HEK293 (cell line): ENCODE measurements around the gene GNA12.

Experiments used
- ZBTB21 ChIP-seq: fragments of 450-650 bp; formaldehyde crosslinking; IDR thresholded peaks from 2 replicates; pipeline ENCODE4 v1.5.1; 2017; ENCODE audit warnings: missing biosample characterization, missing genetic modification characterization
- ZNF211 ChIP-seq: fragments of 450-650 bp; formaldehyde crosslinking; IDR thresholded peaks from 2 replicates; pipeline ENCODE4 v1.5.1; 2016; ENCODE audit warnings: low read depth, missing biosample characterization, missing genetic modification characterization
- ZNF274 ChIP-seq, 2 experiments: fragments of 200-500 bp in 1 of 2; fragments of 450-650 bp in 1 of 2; sonication (Bioruptor generic) in 1 of 2; formaldehyde crosslinking in 1 of 2; IDR thresholded peaks; 2 replicates each; pipeline versions ENCODE4 v1.5.1 to v1.6.1; 2014 to 2016; ENCODE audit warnings: borderline replicate concordance in 1 of 2, inconsistent platforms in 1 of 2, low read length in 1 of 2, missing biosample characterization in 1 of 2, missing genetic modification characterization in 1 of 2
- ZNF426 ChIP-seq: fragments of 450-650 bp; formaldehyde crosslinking; IDR thresholded peaks from 2 replicates; pipeline ENCODE4 v1.5.1; 2017; ENCODE audit warnings: missing biosample characterization, missing genetic modification characterization, mild to moderate bottlenecking, inconsistent platforms, moderate library complexity
- ZNF48 ChIP-seq: fragments of 450-650 bp; formaldehyde crosslinking; IDR thresholded peaks from 2 replicates; pipeline ENCODE4 v1.5.1; 2016; ENCODE audit warnings: missing biosample characterization, missing genetic modification characterization
- ZNF549 ChIP-seq: fragments of 450-650 bp; IDR thresholded peaks from 2 replicates; pipeline ENCODE4 v1.5.1; 2018; ENCODE audit warnings: missing biosample characterization, missing genetic modification characterization, mild to moderate bottlenecking, inconsistent platforms, moderate library complexity
- ZNF555 ChIP-seq: fragments of 450-650 bp; formaldehyde crosslinking; conservative IDR thresholded peaks from 2 replicates; pipeline ENCODE4 v1.5.1; 2017; ENCODE audit warnings: missing biosample characterization, mild to moderate bottlenecking, missing genetic modification characterization, inconsistent platforms
- ZNF830 ChIP-seq: fragments of 450-650 bp; IDR thresholded peaks from 2 replicates; pipeline ENCODE4 v1.5.0; 2018; ENCODE audit warnings: missing biosample characterization, missing genetic modification characterization, low read depth, mild to moderate bottlenecking, moderate library complexity
- TF ChIP-seq, protein P1 (sequence below): fragments of 450-650 bp; formaldehyde crosslinking; IDR thresholded peaks from 2 replicates; pipeline ENCODE4 v1.5.1; 2016; ENCODE audit warnings: missing biosample characterization, missing genetic modification characterization
- TF ChIP-seq, protein P2 (sequence below): fragments of 450-650 bp; formaldehyde crosslinking; optimal IDR thresholded peaks from 2 replicates; pipeline ENCODE3; 2016; ENCODE audit warnings: missing biosample characterization, mild to moderate bottlenecking, missing genetic modification characterization

DNA sequence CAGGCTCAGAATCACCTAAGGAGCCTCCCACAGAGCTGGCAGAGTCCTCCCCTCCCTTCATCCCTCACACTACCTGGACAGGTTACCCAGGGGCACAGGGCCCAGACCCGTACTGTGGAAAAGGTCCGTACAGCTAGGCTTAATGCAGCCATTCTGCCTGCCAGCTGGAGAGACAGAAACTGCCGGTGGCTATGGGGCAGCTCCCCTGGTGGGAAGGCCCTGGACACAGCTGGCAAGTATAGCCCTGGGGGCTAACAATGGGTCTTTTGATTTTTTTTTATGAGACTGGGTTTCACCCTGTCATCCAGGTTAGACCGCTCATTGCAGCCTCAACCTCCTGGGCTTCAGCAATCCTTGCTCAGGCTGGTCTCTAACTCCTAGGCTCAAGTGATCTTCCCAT, 68.3 kb downstream of the GNA12 start:
- TF ChIP-seq, protein P1, sequence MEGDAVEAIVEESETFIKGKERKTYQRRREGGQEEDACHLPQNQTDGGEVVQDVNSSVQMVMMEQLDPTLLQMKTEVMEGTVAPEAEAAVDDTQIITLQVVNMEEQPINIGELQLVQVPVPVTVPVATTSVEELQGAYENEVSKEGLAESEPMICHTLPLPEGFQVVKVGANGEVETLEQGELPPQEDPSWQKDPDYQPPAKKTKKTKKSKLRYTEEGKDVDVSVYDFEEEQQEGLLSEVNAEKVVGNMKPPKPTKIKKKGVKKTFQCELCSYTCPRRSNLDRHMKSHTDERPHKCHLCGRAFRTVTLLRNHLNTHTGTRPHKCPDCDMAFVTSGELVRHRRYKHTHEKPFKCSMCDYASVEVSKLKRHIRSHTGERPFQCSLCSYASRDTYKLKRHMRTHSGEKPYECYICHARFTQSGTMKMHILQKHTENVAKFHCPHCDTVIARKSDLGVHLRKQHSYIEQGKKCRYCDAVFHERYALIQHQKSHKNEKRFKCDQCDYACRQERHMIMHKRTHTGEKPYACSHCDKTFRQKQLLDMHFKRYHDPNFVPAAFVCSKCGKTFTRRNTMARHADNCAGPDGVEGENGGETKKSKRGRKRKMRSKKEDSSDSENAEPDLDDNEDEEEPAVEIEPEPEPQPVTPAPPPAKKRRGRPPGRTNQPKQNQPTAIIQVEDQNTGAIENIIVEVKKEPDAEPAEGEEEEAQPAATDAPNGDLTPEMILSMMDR (tag by site-specific recombination): no peak
- no peak for TF ChIP-seq ZNF426 (tag by site-specific recombination)
- no peak for TF ChIP-seq ZNF211 (tag by site-specific recombination)
- TF ChIP-seq ZNF830 (tag by site-specific recombination): no peak
- TF ChIP-seq ZNF48 (tag by site-specific recombination): no peak
- no peak for TF ChIP-seq ZBTB21 (tag by site-specific recombination)
- TF ChIP-seq ZNF274 (IDR thresholded peaks at IDR 0.05; ENCODE audit: low read length): no peak
- TF ChIP-seq ZNF274 (tag by site-specific recombination; IDR thresholded peaks at IDR 0.05; ENCODE audit: borderline replicate concordance): no peak
- no peak for TF ChIP-seq ZNF555 (tag by site-specific recombination)
- TF ChIP-seq ZNF549 (tag by site-specific recombination): no peak
- TF ChIP-seq, protein P2, sequence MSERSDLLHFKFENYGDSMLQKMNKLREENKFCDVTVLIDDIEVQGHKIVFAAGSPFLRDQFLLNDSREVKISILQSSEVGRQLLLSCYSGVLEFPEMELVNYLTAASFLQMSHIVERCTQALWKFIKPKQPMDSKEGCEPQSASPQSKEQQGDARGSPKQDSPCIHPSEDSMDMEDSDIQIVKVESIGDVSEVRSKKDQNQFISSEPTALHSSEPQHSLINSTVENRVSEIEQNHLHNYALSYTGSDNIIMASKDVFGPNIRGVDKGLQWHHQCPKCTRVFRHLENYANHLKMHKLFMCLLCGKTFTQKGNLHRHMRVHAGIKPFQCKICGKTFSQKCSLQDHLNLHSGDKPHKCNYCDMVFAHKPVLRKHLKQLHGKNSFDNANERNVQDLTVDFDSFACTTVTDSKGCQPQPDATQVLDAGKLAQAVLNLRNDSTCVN (tag by site-specific recombination): no peak
